HEK293 (cell line): ENCODE data around the gene PRRT3.

Experiments
- FEZF1 ChIP-seq: fragments of 450-650 bp; formaldehyde crosslinking; IDR thresholded peaks from 2 replicates; pipeline ENCODE4 v1.5.1; 2016; ENCODE audit warnings: missing biosample characterization, missing genetic modification characterization
- GLIS1 ChIP-seq: fragments of 450-650 bp; formaldehyde crosslinking; IDR thresholded peaks from 2 replicates; pipeline ENCODE4 v1.5.1; 2016; ENCODE audit warnings: missing biosample characterization, missing genetic modification characterization
- GLIS2 ChIP-seq: fragments of 450-650 bp; formaldehyde crosslinking; IDR thresholded peaks from 2 replicates; pipeline ENCODE4 v1.5.1; 2016; ENCODE audit warnings: missing biosample characterization, missing genetic modification characterization
- KLF10 ChIP-seq: fragments of 450-650 bp; IDR thresholded peaks from 2 replicates; pipeline ENCODE4 v1.5.1; 2018; ENCODE audit warnings: missing biosample characterization, mild to moderate bottlenecking, missing genetic modification characterization
- KLF16 ChIP-seq: fragments of 450-650 bp; formaldehyde crosslinking; IDR thresholded peaks from 2 replicates; pipeline ENCODE4 v1.5.1; 2017; ENCODE audit warnings: missing biosample characterization, missing genetic modification characterization
- REST ChIP-seq: fragments of 450-650 bp; formaldehyde crosslinking; IDR thresholded peaks from 2 replicates; pipeline ENCODE4 v1.5.1; 2016; ENCODE audit warnings: missing biosample characterization, missing genetic modification characterization
- SCRT1 ChIP-seq: fragments of 450-650 bp; formaldehyde crosslinking; IDR thresholded peaks from 2 replicates; pipeline ENCODE4 v1.5.1; 2016; ENCODE audit warnings: missing biosample characterization, missing genetic modification characterization, borderline replicate concordance
- SETDB1 ChIP-seq: IDR thresholded peaks from one replicate; pipeline ENCODE4 v1.6.1; 2017; ENCODE audit warnings: mild to moderate bottlenecking, low read length, moderate library complexity, mixed read lengths; ENCODE audit not compliant: insufficient read length
- SP2 ChIP-seq: fragments of 450-650 bp; formaldehyde crosslinking; IDR thresholded peaks from 2 replicates; pipeline ENCODE4 v1.5.1; 2016; ENCODE audit warnings: missing biosample characterization, missing genetic modification characterization
- ZEB2 ChIP-seq: fragments of 450-650 bp; formaldehyde crosslinking; IDR thresholded peaks from 2 replicates; pipeline ENCODE4 v1.5.1; 2016; ENCODE audit warnings: missing biosample characterization, missing genetic modification characterization
- ZFHX2 ChIP-seq: fragments of 450-650 bp; formaldehyde crosslinking; conservative IDR thresholded peaks from 2 replicates; pipeline ENCODE4 v1.5.1; 2016; ENCODE audit warnings: missing biosample characterization, missing genetic modification characterization
- ZFP69B ChIP-seq: fragments of 450-650 bp; formaldehyde crosslinking; IDR thresholded peaks from 2 replicates; pipeline ENCODE4 v1.5.1; 2016; ENCODE audit warnings: missing biosample characterization, missing genetic modification characterization
- ZIC2 ChIP-seq: fragments of 450-650 bp; formaldehyde crosslinking; IDR thresholded peaks from 2 replicates; pipeline ENCODE4 v1.5.1; 2016; ENCODE audit warnings: missing biosample characterization, missing genetic modification characterization
- ZNF2 ChIP-seq: fragments of 450-650 bp; formaldehyde crosslinking; IDR thresholded peaks from 2 replicates; pipeline ENCODE4 v1.5.1; 2016; ENCODE audit warnings: missing biosample characterization, missing genetic modification characterization
- ZNF248 ChIP-seq: fragments of 450-650 bp; formaldehyde crosslinking; IDR thresholded peaks from 2 replicates; pipeline ENCODE4 v1.5.1; 2017; ENCODE audit warnings: missing biosample characterization, missing genetic modification characterization
- ZNF266 ChIP-seq: fragments of 450-650 bp; formaldehyde crosslinking; IDR thresholded peaks from 2 replicates; pipeline ENCODE4 v1.5.1; 2016; ENCODE audit warnings: missing biosample characterization, missing genetic modification characterization, low read depth
- ZNF324 ChIP-seq: fragments of 450-650 bp; formaldehyde crosslinking; IDR thresholded peaks from 2 replicates; pipeline ENCODE4 v1.5.1; 2016; ENCODE audit warnings: missing biosample characterization, missing genetic modification characterization
- ZNF341 ChIP-seq: fragments of 450-650 bp; formaldehyde crosslinking; IDR thresholded peaks from 2 replicates; pipeline ENCODE4; 2016; ENCODE audit warnings: low read depth, missing biosample characterization, missing genetic modification characterization
- ZNF37A ChIP-seq: fragments of 450-650 bp; IDR thresholded peaks from 2 replicates; pipeline ENCODE4 v1.5.1; 2018; ENCODE audit warnings: missing biosample characterization, missing genetic modification characterization
- ZNF423 ChIP-seq: fragments of 450-650 bp; formaldehyde crosslinking; IDR thresholded peaks from 2 replicates; pipeline ENCODE4 v1.5.1; 2016; ENCODE audit warnings: missing biosample characterization, missing genetic modification characterization
- ZNF558 ChIP-seq: fragments of 450-650 bp; formaldehyde crosslinking; IDR thresholded peaks from 2 replicates; pipeline ENCODE4 v1.5.1; 2016; ENCODE audit warnings: missing biosample characterization, missing genetic modification characterization
- ZNF639 ChIP-seq: fragments of 450-650 bp; formaldehyde crosslinking; IDR thresholded peaks from 2 replicates; pipeline ENCODE4 v1.5.1; 2016; ENCODE audit warnings: missing biosample characterization, missing genetic modification characterization
- ZNF658 ChIP-seq: fragments of 450-650 bp; formaldehyde crosslinking; IDR thresholded peaks from 2 replicates; pipeline ENCODE4; 2016; ENCODE audit warnings: missing biosample characterization, missing genetic modification characterization
- ZNF76 ChIP-seq: fragments of 450-650 bp; formaldehyde crosslinking; IDR thresholded peaks from 2 replicates; pipeline ENCODE4; 2016; ENCODE audit warnings: low read depth, missing biosample characterization, missing genetic modification characterization, borderline replicate concordance
- ZNF785 ChIP-seq: fragments of 450-650 bp; formaldehyde crosslinking; IDR thresholded peaks from 2 replicates; pipeline ENCODE4 v1.5.1; 2016; ENCODE audit warnings: missing biosample characterization, missing genetic modification characterization
- ZNF837 ChIP-seq: fragments of 450-650 bp; formaldehyde crosslinking; IDR thresholded peaks from 2 replicates; pipeline ENCODE4 v1.5.1; 2016; ENCODE audit warnings: missing biosample characterization, missing genetic modification characterization
- ZNF843 ChIP-seq: fragments of 450-650 bp; formaldehyde crosslinking; IDR thresholded peaks from 2 replicates; pipeline ENCODE4 v1.5.1; 2016; ENCODE audit warnings: missing biosample characterization, missing genetic modification characterization
- ZSCAN23 ChIP-seq: fragments of 450-650 bp; formaldehyde crosslinking; IDR thresholded peaks from 2 replicates; pipeline ENCODE4 v1.5.1; 2016; ENCODE audit warnings: missing biosample characterization, missing genetic modification characterization
- ZSCAN30 ChIP-seq: fragments of 450-650 bp; IDR thresholded peaks from 2 replicates; pipeline ENCODE4 v1.5.1; 2018; ENCODE audit warnings: missing biosample characterization, mild to moderate bottlenecking, missing genetic modification characterization, moderate library complexity
- TF ChIP-seq, protein P1 (sequence below): fragments of 450-650 bp; formaldehyde crosslinking; IDR thresholded peaks from 2 replicates; pipeline ENCODE4 v1.5.1; 2016; ENCODE audit warnings: missing biosample characterization, missing genetic modification characterization
- TF ChIP-seq, protein P2 (sequence below): fragments of 450-650 bp; formaldehyde crosslinking; IDR thresholded peaks from 2 replicates; pipeline ENCODE4 v1.5.1; 2016; ENCODE audit warnings: missing biosample characterization, missing genetic modification characterization

PRRT3 gene

DNA sequence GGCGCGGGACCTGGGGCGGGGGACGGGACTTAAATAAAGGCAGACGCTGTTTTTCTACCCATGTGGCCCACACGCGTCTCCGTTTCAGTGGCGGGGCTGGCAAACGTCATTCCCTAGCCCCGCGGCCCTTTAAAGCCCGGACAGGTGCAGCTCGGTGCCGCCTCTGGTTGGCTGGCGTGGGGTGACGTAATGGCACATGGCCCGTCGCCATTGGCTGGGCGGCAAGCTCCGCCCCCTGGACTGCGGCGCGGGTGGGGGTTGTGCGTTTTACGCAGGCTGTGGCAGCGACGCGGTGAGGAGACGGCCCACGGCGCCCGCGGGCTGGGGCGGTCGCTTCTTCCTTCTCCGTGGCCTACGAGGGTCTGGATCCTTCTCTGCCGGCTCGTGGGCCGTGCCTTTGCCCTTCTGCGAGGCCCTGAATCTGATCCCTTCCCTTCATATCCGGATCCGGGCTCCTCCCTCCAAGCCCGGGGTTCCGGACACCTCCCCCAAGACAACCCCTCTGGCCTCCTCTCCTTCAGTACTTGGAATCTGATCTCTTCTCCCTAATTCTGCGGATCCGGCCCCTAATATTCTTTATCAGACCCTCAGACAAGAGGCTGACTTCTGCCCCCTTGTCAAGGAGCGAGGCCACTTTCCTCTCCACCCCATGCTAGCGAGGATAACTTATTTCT, 18.5 kb downstream of the PRRT3 start, which contains the start of gene CRELD1 (continued):
- TF ChIP-seq ZNF76 (tag by site-specific recombination) (peak; percentile 21; the same call in 1 of the 2 replicates), SP2 (tag by site-specific recombination) (peak; percentile 96), ZNF2 (peak; percentile 41; the same call in 1 of the 2 replicates), ZNF837 (tag by site-specific recombination) (no peak), FEZF1 (peak; percentile 79), ZNF639 (tag by site-specific recombination) (no peak), REST (no peak), ZNF341 (peak; percentile 90), ZNF37A (tag by site-specific recombination) (no peak), ZFP69B (peak; percentile 99), ZNF248 (no peak), ZNF324 (peak; percentile 65), ZIC2 (tag by site-specific recombination) (no peak), ZSCAN30 (no peak; the same call in 1 of the 2 replicates), ZNF785 (tag by site-specific recombination) (no peak), ZSCAN23 (no peak), KLF16 (tag by site-specific recombination) (peak; percentile 86; the same call in 1 of the 2 replicates), ZNF658 (no peak), ZNF423 (tag by site-specific recombination) (no peak), SETDB1 (no peak), GLIS2 (tag by site-specific recombination) (peak; percentile 88), ZNF266 (tag by site-specific recombination) (no peak), ZNF558 (tag by site-specific recombination) (no peak), ZFHX2 (peak; percentile 54), ZNF843 (tag by site-specific recombination) (peak; percentile 34; the same call in 1 of the 2 replicates), ZEB2 (tag by site-specific recombination) (peak; percentile 37; the same call in 1 of the 2 replicates), KLF10 (tag by site-specific recombination) (peak; percentile 79), SCRT1 (no peak), GLIS1 (peak; percentile 74)
- TF ChIP-seq, protein P1, sequence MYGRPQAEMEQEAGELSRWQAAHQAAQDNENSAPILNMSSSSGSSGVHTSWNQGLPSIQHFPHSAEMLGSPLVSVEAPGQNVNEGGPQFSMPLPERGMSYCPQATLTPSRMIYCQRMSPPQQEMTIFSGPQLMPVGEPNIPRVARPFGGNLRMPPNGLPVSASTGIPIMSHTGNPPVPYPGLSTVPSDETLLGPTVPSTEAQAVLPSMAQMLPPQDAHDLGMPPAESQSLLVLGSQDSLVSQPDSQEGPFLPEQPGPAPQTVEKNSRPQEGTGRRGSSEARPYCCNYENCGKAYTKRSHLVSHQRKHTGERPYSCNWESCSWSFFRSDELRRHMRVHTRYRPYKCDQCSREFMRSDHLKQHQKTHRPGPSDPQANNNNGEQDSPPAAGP (tag by site-specific recombination): no peak
- TF ChIP-seq, protein P2, sequence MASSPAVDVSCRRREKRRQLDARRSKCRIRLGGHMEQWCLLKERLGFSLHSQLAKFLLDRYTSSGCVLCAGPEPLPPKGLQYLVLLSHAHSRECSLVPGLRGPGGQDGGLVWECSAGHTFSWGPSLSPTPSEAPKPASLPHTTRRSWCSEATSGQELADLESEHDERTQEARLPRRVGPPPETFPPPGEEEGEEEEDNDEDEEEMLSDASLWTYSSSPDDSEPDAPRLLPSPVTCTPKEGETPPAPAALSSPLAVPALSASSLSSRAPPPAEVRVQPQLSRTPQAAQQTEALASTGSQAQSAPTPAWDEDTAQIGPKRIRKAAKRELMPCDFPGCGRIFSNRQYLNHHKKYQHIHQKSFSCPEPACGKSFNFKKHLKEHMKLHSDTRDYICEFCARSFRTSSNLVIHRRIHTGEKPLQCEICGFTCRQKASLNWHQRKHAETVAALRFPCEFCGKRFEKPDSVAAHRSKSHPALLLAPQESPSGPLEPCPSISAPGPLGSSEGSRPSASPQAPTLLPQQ (tag by site-specific recombination): peak; percentile 99
